Epithelial cell of prostate (primary cell): ENCODE measurements around the gene HELZ.
"Not testable (repeated sequence)": the region's sequence is repeated elsewhere in the genome, so short reads cannot be mapped to it uniquely, and the experiment has no call there.

ENCODE experiments used
- DNase-seq: peaks from one replicate; pipeline ENCODE4 v3.0.0-alpha.2; 2011; ENCODE audit warnings: low read depth, low spot score
- H3K27ac ChIP-seq: fragments of 450-650 bp; 2 replicates; pipeline ENCODE4 v1.5.1; 2017; ENCODE audit warnings: mild to moderate bottlenecking

The HELZ gene

DNA sequence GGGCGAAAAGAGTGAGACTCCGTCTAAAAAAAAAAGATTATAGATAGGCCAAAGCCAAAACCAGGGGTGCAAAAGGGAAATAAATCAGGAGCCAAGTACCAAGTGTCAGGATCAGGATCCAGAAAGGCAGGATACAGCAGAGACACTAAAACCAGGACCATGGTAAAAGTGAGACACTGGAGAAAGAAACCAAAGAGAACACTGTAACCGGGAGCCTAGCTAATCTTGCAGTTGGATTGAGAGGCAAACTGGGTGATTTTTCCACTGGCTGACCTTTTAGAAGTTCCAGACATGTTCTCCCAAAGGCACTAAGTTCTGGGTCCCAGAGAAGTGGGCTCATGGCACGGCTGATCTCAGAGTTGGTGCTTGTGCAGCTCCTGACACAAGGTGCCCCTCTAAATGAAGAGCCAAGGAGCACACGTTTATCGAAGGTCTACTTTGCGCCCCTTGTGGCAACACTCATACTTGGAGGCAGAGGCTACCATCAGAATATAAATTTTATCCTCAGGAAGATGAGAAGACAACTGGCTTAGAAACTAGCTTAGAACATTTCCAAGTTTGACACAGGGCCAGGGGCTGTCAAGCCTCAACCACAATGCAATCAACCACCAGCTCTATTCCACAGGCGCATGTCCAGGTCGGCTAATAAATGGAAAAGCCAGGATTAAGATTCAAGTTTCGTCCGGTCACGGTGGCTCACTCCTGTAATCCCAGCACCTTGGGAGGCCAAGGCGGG lies 27.5 kb upstream of the HELZ start:
- no peak overlapping the region for H3K27ac ChIP-seq
- no peak for DNase-seq

GRCh38 chr17:67271187-67271586 lies 26.2 kb upstream of the HELZ start:
- not testable (repeated sequence) for DNase-seq, H3K27ac ChIP-seq

DNA sequence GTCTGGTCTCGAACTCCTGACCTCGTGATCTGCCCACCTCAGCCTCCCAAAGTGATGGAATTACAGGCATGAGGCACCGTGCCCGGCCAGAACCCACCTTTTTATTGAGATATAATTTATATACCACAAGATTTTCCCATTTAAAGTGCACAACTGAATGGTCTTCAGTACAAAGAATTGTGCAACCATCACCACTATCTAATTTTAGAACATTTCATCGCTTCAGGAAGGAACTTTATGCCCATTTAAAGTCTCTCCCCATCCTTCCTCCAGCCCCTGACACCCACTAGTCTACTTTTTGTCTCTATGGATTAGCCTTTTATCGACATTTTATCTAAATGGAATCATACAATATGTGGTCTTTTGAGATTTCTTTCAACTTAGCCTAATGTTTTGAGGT lies 25.4 kb upstream of the HELZ start:
- no peak for DNase-seq
- H3K27ac ChIP-seq = no peak overlapping the region

DNA sequence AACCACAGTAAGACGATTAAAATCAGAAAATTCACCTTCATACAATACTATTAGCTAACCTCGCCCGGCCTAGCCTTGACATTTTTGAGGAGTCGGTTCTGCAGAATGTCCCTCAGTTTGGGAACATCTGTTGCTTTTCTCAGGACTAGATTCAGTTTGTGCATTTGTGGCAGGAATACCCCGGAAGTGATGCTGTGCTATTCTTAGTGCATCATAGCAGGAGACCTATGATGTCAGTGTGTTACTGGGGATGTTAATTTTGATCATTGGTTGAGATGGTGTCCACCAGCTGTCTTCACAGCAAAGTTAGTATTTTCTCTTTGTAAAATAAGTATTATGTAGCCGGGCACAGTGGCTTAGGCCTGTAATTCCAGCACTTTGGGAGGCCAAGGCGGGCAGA lies 21.5 kb upstream of the HELZ start:
- no peak overlapping the region for H3K27ac ChIP-seq
- no peak for DNase-seq

- DNase-seq = no peak
- H3K27ac ChIP-seq = no peak overlapping the region
These were observed 20.5 kb upstream of the HELZ start for GRCh38 chr17:67265436-67266019.

GRCh38 chr17:67262435-67263117 lies 17.6 kb upstream of the HELZ start:
- DNase-seq = no peak
- no peak overlapping the region for H3K27ac ChIP-seq

- no peak for DNase-seq
- H3K27ac ChIP-seq = no peak overlapping the region
These were observed 15.4 kb upstream of the HELZ start for GRCh38 chr17:67260170-67260987.

GRCh38 chr17:67258821-67259468 lies 13.9 kb upstream of the HELZ start:
- DNase-seq = no peak
- H3K27ac ChIP-seq = no peak overlapping the region

GRCh38 chr17:67256075-67256732 lies 11.2 kb upstream of the HELZ start:
- H3K27ac ChIP-seq = no peak overlapping the region
- no peak for DNase-seq

GRCh38 chr17:67253384-67253783 lies 8.4 kb upstream of the HELZ start:
- H3K27ac ChIP-seq = peak overlapping the region; percentile 80

DNA sequence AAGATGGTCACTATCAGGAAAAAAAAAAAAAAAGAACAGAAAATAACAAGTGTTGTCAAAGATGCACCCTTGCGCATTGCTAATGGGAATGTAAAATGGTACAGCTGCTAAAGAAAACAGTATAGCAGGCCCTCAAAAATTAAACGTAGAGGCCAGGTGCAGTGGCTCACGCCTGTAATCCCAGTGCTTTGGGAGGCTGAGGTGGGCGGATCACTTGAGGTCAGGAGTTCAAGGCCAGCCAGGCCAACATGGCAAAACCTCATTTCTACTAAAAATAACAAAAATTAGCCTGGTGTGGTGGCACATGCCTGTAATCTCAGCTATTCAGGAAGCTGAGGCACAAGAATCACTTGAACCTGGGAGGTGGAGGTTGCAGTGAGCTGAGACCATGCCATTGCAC lies 6.6 kb upstream of the HELZ start:
- not testable (repeated sequence) for H3K27ac ChIP-seq, DNase-seq

More at GRCh38 chr17:67253384-67253783, 8.4 kb upstream of the HELZ start:
- DNase-seq = no peak

- no peak for DNase-seq
- no peak overlapping the region for H3K27ac ChIP-seq
These were observed 3.3 kb upstream of the HELZ start for GRCh38 chr17:67248291-67248690.

DNA sequence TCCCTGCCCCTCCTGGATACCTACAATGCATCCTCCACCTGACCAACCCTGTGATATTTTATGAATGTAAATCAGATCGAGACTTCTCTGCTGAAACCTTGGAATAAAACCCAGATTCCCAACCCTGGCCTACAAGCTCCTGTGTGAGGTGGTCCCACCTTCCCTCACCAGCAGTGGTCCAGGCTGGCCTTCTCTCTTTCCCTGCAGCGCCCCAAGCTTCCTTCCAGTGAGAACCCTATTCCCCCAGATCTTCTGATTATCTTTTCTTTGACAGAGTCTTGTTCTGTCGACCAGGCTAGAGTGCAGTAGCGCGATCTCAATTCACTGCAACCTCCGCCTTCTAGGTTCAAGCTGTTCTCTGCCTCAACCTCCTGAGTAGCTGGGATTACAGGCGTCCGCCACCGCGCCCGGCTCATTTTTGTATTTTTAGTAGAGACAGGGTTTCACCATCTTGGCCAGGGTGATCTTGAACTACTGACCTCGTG lies 2.5 kb upstream of the HELZ start:
- no peak for DNase-seq
- peak overlapping the region; percentile 95 for H3K27ac ChIP-seq

DNA sequence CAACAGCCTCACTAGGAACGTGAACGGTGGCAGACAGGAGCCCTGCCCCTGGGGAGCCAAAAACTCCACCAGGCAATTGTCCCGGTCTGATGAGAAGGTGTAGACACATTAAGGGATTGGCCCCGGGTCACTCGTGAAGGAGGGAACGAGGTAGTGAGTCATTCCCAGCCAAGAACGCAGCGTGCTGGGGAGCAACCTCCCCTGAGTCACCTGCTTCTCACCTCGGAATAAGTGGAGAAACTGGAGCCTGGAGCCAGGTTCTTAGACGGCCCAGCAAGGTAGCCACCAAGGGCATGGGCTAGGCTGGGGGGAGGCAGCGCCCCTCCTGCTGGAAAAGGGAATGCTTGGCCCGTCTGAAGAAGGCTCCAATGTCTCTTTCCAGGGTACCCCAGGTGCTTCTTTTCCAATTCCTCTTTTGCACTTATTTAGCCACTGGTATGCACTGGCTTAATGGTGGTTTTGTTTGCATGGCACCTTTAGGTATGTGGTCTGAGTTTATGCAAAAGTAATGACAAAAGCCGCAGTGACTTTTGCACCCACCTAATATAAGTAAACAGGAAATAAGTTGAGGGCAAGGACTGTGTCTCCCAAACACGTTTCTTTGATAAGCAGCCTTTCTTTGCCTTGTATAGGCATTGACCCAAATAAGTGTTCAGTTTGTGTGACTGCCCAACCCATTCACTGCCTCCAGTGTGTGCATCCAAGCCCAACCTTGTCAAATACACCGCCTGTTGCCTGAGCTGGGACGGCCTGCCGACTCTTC lies 1.8 kb upstream of the HELZ start:
- peak overlapping the region; percentile 95 for H3K27ac ChIP-seq
- DNase-seq = peak; percentile 88

DNA sequence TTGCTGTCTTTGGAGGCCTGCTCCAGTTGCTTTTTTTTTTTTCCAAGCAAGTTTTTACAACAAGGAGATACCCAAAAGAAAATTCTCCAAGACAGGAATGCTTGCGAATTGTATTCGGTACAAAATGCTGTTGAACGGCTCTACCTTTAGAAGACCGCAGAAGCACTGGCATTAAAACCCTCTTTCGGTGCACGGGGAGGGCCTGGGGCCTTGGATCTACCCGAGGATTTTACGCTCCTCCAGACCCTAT lies 1.3 kb upstream of the HELZ start:
- peak overlapping the region; percentile 95 for H3K27ac ChIP-seq
- no peak for DNase-seq

GRCh38 chr17:67245694-67246402 lies 852 bp upstream of the HELZ start:
- DNase-seq = no peak
- H3K27ac ChIP-seq = peak overlapping the region; percentile 95

GRCh38 chr17:67244431-67245072 lies 444 bp downstream of the HELZ start:
- no peak for DNase-seq
- H3K27ac ChIP-seq = peak overlapping the region; percentile 95

DNA sequence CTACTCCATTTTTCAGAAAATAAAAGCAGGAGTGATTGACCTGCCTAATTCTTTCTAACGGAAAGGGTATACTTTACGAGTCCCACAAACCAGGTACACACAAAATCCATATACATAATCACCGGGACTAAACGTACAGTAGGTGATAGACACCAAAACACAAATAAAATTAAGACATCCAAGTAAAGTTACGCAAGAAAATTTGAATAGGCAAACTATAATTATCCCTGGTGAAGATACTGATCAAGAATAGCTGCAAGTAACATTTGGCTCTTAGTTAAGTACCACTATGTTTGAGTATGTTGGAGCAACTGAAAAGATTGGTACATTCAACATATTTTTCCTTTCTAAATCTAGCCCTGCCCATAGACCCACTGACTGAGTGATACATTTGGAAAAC lies 1.7 kb downstream of the HELZ start:
- H3K27ac ChIP-seq = no peak overlapping the region
- no peak for DNase-seq
